KOPT-K1 (cell line): Measurements from ENCODE around the gene FOXO6.

Experiments used
- H3K27ac ChIP-seq: fragments of 200-600 bp; sonication (generic); 2 replicates; pipeline ENCODE4 v1.5.1; 2016; ENCODE audit warnings: antibody characterized with exemption, mild to moderate bottlenecking, low read depth, low read length; ENCODE audit not compliant: poor library complexity, severe bottlenecking
- H3K36me3 ChIP-seq: fragments of 200-600 bp; sonication (generic); 2 replicates; pipeline ENCODE4 v1.5.1; 2017; ENCODE audit warnings: antibody characterized with exemption, mild to moderate bottlenecking, low read length, moderate library complexity; ENCODE audit not compliant: insufficient read depth
- H3K9me3 ChIP-seq: fragments of 200-600 bp; sonication (generic); 2 replicates; pipeline ENCODE4 v1.5.1; 2017; ENCODE audit warnings: antibody characterized with exemption, low read length, mild to moderate bottlenecking; ENCODE audit not compliant: insufficient read depth, poor library complexity, severe bottlenecking

The FOXO6 gene

GRCh38 chr1:41360786-41361494, at the start of gene FOXO6:
FOXO6 (plus strand) TSS chr1:41361434.
- no peaks in the 10 kb centered on the region for H3K9me3 ChIP-seq
- peak within 1 kb of the TSS; percentile 31 for H3K27ac ChIP-seq

GRCh38 chr1:41312991-41313645, 48.1 kb upstream of the FOXO6 start:
- Histone ChIP-seq H3K9me3 (no peaks in the 10 kb centered on the region), H3K36me3 (no peaks in the 10 kb centered on the region), H3K27ac (no peak overlapping the region)

More at GRCh38 chr1:41360786-41361494, at the start of gene FOXO6:
- no peaks in the 10 kb centered on the region for H3K36me3 ChIP-seq

- Histone ChIP-seq H3K36me3 (no peaks in the 10 kb centered on the region), H3K9me3 (no peaks in the 10 kb centered on the region), H3K27ac (no peak overlapping the region)
These were observed 47.5 kb upstream of the FOXO6 start for GRCh38 chr1:41313661-41314131.

- H3K9me3 ChIP-seq: no peaks in the 10 kb centered on the region
- H3K27ac ChIP-seq: no peak overlapping the region
- no peaks in the 10 kb centered on the region for H3K36me3 ChIP-seq
These were observed 46.7 kb upstream of the FOXO6 start for GRCh38 chr1:41314376-41315145.

- Histone ChIP-seq H3K27ac (no peak overlapping the region), H3K36me3 (no peaks in the 10 kb centered on the region), H3K9me3 (no peaks in the 10 kb centered on the region)
These were observed 46.0 kb upstream of the FOXO6 start for GRCh38 chr1:41315146-41315822.

GRCh38 chr1:41315871-41316270, 45.4 kb upstream of the FOXO6 start:
- Histone ChIP-seq H3K36me3 (no peaks in the 10 kb centered on the region), H3K27ac (no peak overlapping the region), H3K9me3 (no peaks in the 10 kb centered on the region)

- no peak overlapping the region for H3K27ac ChIP-seq
- H3K9me3 ChIP-seq: no peaks in the 10 kb centered on the region
- no peaks in the 10 kb centered on the region for H3K36me3 ChIP-seq
These were observed 43.9 kb upstream of the FOXO6 start for GRCh38 chr1:41317361-41317760.

- Histone ChIP-seq H3K9me3 (no peaks in the 10 kb centered on the region), H3K27ac (no peak overlapping the region), H3K36me3 (no peaks in the 10 kb centered on the region)
These were observed 43.1 kb upstream of the FOXO6 start for GRCh38 chr1:41318135-41318534.

- no peak overlapping the region for H3K27ac ChIP-seq
- no peaks in the 10 kb centered on the region for H3K36me3 ChIP-seq
- no peaks in the 10 kb centered on the region for H3K9me3 ChIP-seq
These were observed 42.0 kb upstream of the FOXO6 start for GRCh38 chr1:41319106-41319755.

GRCh38 chr1:41319807-41320711, 41.2 kb upstream of the FOXO6 start:
- H3K9me3 ChIP-seq: no peaks in the 10 kb centered on the region
- no peaks in the 10 kb centered on the region for H3K36me3 ChIP-seq
- no peak overlapping the region for H3K27ac ChIP-seq

- H3K36me3 ChIP-seq: no peaks in the 10 kb centered on the region
- no peaks in the 10 kb centered on the region for H3K9me3 ChIP-seq
- no peak overlapping the region for H3K27ac ChIP-seq
These were observed 40.1 kb upstream of the FOXO6 start for GRCh38 chr1:41320895-41321676.

GRCh38 chr1:41322101-41322661, 39.1 kb upstream of the FOXO6 start:
- Histone ChIP-seq H3K27ac (no peak overlapping the region), H3K36me3 (no peaks in the 10 kb centered on the region), H3K9me3 (no peaks in the 10 kb centered on the region)

- no peaks in the 10 kb centered on the region for H3K36me3 ChIP-seq
- H3K27ac ChIP-seq: no peak overlapping the region
- no peaks in the 10 kb centered on the region for H3K9me3 ChIP-seq
These were observed 38.4 kb upstream of the FOXO6 start for GRCh38 chr1:41322835-41323234.
